Middle frontal gyrus (tissue), 1 donor: Measurements from ENCODE around the gene TCF21.
A peak's percentile ranks its signal among the peaks of the same experiment; 100 is the strongest.
"Not testable (repeated sequence)": the region's sequence is repeated elsewhere in the genome, so short reads cannot be mapped to it uniquely, and the experiment has no call there.

Source experiments
- DNase-seq: peaks from one replicate; pipeline ENCODE4 v3.0.0-alpha.2; 2015; ENCODE audit warnings: low spot score; ENCODE audit errors: extremely low spot score

The TCF21 gene

DNA sequence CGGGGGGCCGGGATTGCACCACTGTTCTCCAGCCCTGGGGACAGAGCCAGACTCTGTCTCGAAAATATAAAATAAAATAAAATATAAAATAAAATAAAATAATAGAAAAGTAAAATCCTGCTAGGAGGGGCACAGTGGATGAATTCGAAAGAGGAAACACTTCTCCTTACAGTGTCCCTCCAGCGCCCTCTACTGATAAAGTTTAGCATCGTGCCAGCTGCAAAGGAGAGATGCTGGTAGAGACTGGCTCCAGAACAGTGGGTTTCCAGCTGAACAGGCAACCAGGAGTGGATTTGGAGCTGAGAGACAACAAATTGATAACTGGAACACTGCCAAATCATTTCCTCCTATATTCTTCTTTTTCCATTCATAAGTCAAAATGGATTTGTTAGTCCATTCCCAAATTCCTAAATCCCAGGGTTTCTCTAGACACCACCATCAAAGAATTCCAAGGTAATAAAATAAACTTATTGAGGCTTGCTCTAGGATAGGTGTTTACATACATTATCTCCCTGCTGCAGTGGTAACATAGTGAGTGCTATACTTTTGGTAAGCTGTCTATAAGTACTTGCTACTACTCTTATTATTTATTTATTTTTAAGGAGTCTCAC is 32.4 kb downstream of the TCF21 start:
- DNase-seq, result peak; percentile 65

DNA sequence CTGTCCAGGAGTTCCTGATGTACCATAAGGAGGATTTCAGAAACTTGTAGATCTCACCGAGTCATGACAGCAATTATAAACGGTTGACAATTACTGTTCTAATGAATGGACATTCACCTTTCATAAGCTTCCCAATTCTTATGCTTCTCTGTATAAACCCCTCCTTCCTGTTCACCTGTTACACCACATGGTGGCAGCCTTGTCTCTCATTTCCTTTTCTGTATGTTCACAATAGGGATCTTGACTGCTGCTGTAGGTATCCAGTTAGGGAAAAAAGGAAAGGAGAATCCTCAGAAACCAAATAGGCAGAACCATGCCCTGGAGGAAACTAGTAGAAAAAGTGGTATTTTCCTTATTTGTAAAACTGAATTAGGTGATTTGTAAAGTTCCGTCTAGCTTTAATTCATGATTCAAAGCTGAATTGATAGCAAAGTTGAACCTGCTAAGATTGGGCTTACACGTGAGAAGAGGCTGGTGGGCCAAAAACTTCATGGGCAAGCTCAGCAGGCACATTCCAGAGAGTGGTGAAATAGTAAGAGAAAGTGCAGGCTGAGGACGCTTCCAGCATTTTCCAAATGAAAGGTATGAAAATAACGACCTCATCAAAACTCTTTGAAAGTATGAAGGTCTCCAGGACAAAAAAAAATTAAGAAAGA is 35.2 kb downstream of the TCF21 start:
- DNase-seq, result peak; percentile 47

DNA sequence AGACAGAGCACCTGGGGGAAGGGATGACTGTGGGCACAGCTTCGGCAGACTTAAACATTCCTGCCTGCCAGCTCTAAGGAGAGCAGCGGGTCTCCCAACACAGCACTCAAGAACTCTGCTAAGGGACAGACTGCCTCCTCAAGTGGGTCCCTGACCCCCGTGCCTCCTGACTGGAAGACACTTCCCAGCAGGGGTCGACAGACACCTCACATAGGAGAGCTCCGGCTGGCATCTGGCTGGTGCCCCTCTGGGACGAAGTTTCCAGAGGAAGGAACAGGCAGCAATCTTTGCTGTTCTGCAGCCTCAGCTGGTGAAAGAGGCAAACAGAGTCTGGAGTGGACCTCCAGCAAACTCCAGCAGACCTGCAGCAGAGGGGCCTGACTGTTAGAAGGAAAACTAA is 42.3 kb downstream of the TCF21 start:
- DNase-seq, result not testable (repeated sequence)

DNA sequence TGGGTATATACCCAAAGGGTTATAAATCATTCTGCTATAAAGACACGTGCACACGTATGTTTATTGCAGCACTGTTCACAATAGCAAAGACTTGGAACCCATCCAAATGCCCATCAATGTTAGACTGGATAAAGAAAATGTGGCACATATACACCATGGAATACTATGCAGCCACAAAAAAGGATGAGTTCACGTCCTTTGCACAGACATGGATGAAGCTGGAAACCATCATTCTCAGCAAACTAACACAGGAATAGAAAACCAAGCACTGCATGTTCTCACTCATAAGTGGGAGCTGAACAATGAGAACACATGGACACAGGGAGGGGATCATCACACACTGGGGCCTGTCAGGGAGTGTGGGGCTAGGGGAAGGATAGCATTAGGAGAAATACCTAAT is 47.4 kb downstream of the TCF21 start:
- DNase-seq, result not testable (repeated sequence)

DNA sequence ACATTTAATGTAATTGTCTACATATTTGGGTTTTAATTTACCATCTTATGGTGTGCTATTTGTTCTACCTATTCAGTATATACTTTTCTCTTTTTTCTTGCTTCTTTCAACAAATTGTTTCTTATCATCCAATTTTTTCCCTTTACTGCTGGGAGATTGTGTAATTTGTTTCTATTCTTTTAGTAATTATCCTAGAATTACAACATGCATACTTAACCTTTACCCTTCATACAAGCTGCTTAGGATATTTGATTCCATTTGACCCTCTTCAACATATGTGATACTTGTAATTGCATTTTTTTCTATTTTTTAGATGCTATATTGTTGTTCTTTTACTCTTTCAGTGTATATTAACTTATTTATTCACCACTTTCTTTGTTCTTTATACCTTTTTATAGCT is 49.0 kb downstream of the TCF21 start:
- DNase-seq, result no peak

DNA sequence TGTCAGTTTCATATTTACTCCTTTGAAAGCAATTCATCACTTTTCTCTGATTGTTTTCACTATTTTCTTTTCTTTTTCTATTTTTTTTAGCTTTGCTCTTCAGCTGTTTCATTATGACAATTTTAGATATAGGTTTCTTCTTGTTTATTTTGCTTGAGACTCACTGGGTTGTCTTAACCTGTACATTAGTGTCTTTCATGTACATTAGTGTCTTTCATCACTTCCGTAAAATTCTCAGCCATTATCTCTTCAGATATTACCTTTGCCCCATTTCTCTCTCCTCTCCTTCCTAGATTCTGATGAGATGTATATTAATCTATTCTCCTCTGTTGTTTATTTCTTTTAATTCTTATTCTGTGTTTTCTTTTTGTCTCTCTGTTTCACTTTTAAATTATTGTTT is 49.6 kb downstream of the TCF21 start:
- no peak for DNase-seq

DNA sequence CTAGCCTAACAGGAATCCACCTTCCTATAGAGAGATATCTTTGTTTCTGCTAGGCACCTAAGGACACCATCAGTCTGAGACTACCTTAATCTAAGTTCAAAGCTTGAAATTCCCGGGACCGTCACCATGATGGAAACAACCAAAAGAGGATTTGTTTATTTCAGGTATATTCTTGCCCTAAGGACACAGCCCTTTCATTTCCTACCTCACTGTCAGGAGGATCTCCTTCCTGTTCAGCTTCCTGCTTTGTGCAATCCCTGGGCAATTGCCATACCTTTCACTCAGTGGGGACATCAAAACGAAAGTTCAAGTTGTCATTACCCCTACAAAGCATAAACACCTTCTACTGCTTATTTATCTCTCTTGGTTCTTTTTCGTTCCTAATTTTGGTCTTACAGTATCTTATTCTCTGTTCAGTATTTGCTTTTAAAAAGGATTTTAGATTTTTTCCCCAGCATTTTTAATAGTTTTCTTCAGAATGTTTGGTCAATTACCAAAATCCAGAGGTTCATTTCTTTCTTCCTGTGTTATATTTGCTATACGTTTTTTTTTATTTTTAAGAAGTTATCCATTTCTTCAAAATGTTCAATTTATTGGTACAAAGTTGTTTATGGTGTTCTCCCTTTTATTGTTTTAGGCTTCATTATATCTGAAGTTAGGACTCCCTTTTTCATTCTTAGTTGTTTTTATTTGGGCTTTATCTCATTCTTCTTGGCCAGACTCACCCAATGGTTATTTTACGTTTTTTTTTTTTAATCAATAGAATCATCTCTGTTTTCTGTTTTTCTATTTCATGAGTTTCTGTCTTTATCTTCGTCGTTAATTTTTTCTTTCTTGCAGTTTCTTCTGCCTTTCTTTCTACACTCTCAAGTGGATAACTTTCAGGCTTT is 51.1 kb downstream of the TCF21 start:
- no peak for DNase-seq
